ENCODE data around the gene ERGIC1. TPM values are rescaled to one million over a fixed set of nuclear protein-coding genes. Genes with fewer than 3 reads are reported as not detected.

ERGIC1 gene
- total RNA-seq, 1 experiment from 2014 or later = 77.0 TPM

GRCh38 chr5:172868924-172869591, 35.0 kb downstream of the ERGIC1 start:
- Histone ChIP-seq H3K79me2 (ENCODE audit: insufficient read depth, low read length) (peaks cover 1% of the 10 kb centered on the region; the same call in 1 of the 2 replicates), H4K8ac (replicated peaks; ENCODE audit: insufficient read length, low read depth, low read length) (no peak overlapping the region), H3K79me1 (ENCODE audit: insufficient read depth, low read depth, low read length, poor library complexity, severe bottlenecking) (no peaks in the 10 kb centered on the region), H3K4me2 (ENCODE audit: insufficient read depth, insufficient read length, low read length) (no peak overlapping the region), H3K4me1 (ENCODE audit: insufficient read depth, low read length) (peaks cover 7% of the 10 kb centered on the region), H2BK5ac (ENCODE audit: insufficient read length, low read length) (no peak overlapping the region), H2BK12ac (ENCODE audit: insufficient read length, low read depth, low read length) (no peak overlapping the region), H3K27me3 (ENCODE audit: insufficient read depth, low read length) (no peaks in the 10 kb centered on the region), H4K20me1 (ENCODE audit: control insufficient read depth, insufficient read depth, insufficient read length) (no peaks in the 10 kb centered on the region), H2BK120ac (ENCODE audit: low read depth, low read length, poor library complexity, severe bottlenecking) (no peak overlapping the region), H3K27ac (ENCODE audit: insufficient read length, low read depth, low read length) (no peak overlapping the region), H4K5ac (ENCODE audit: insufficient read length, low read depth, low read length) (no peak overlapping the region), H2BK15ac (ENCODE audit: low read depth, low read length) (no peak overlapping the region), H2BK20ac (ENCODE audit: low read depth, low read length, poor library complexity, severe bottlenecking) (no peak overlapping the region), H3K23me2 (ENCODE audit: insufficient read length, low read depth, low read length, poor library complexity, severe bottlenecking) (no peaks in the 10 kb centered on the region), H3K23ac (ENCODE audit: insufficient read length, low read depth, low read length) (no peak overlapping the region), H2AK5ac (ENCODE audit: insufficient read length, low read length) (no peak overlapping the region), H4K91ac (ENCODE audit: insufficient read length, low read depth, low read length) (no peak overlapping the region), H3K9ac (ENCODE audit: extremely low read depth, insufficient read length, low read length) (no peak overlapping the region), H3K14ac (ENCODE audit: insufficient read depth, low read length) (no peak overlapping the region), H3K56ac (ENCODE audit: insufficient read length, low read depth, low read length) (no peak overlapping the region), H2AFZ (ENCODE audit: low read length) (no peak overlapping the region), H3K9me3 (ENCODE audit: control insufficient read depth, low read depth, low read length) (no peaks in the 10 kb centered on the region), H3K4ac (ENCODE audit: low read depth, low read length) (no peak overlapping the region), H3K18ac (ENCODE audit: insufficient read length, low read depth, low read length) (no peak overlapping the region), H3T11ph (ENCODE audit: low read length) (no peak overlapping the region)
- peaks cover 0 to 2% (median 0%) of the 10 kb centered on the region in 3 experiments; a peak in 1 of 7 replicates for H3K36me3 Mint-ChIP-seq (ENCODE audit: insufficient read depth in 1 of 3, low read depth in 3 of 3)
- no peak overlapping the region for H3K4me3 Mint-ChIP-seq
- peak overlapping the region in 1 of 3 experiments; percentile 29; a peak in 1 of 7 replicates for H3K27ac Mint-ChIP-seq
- TF ChIP-seq CTCF (conservative IDR thresholded peaks at IDR 0.05) = no peak
- no peak for DNase-seq
- no CpG with 5 or more reads among the region's 10 CpGs for WGBS (ENCODE audit: extremely low coverage, insufficient read length, low lambda C conversion rate)
- H3K9me3 Mint-ChIP-seq = no peaks in the 10 kb centered on the region
- no peaks in the 10 kb centered on the region; the same call in 1 of the 2 replicates for H3K27me3 Mint-ChIP-seq (ENCODE audit: low read depth)
- H3K4me1 Mint-ChIP-seq = peaks cover 45 to 48% of the 10 kb centered on the region in 2 experiments

All from H9 (cell line).